GM10266 (cell line): ENCODE measurements around the gene GALNTL6.
A peak's percentile ranks its signal among the peaks of the same experiment; 100 is the strongest.
"Not testable (repeated sequence)": the region's sequence is repeated elsewhere in the genome, so short reads cannot be mapped to it uniquely, and the experiment has no call there.

Experiments used
- DNase-seq: peaks from one replicate; pipeline ENCODE4 v3.0.0; 2012; ENCODE audit errors: extremely low spot score
- TF ChIP-seq, protein P1 (sequence below): IDR thresholded peaks from 2 replicates; pipeline ENCODE4 v1.5.1; 2012; ENCODE audit warnings: mild to moderate bottlenecking, low read depth; ENCODE audit not compliant: control insufficient read depth, insufficient read depth; ENCODE audit errors: missing control alignments

GALNTL6 gene

DNA sequence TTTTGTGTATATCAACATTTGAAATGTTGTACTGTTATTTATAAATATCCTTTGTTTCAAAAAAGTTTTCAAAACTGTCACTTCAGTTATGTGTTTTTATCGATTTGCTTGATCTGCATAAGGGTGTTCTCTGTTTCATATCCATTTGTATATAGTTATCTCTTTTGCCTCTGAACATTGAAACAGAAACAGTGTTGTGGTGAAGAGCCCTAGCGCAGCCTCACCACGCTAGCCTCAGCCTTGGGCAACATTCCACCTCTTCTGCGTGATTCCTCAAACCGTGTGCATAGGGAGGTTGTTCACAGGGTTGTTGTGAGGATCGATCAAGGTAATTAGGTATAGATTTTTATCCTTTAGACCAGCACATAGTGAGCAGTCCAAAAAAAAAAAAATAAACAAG, 1068.4 kb downstream of the GALNTL6 start:
- no peak for DNase-seq
- TF ChIP-seq, protein P1, sequence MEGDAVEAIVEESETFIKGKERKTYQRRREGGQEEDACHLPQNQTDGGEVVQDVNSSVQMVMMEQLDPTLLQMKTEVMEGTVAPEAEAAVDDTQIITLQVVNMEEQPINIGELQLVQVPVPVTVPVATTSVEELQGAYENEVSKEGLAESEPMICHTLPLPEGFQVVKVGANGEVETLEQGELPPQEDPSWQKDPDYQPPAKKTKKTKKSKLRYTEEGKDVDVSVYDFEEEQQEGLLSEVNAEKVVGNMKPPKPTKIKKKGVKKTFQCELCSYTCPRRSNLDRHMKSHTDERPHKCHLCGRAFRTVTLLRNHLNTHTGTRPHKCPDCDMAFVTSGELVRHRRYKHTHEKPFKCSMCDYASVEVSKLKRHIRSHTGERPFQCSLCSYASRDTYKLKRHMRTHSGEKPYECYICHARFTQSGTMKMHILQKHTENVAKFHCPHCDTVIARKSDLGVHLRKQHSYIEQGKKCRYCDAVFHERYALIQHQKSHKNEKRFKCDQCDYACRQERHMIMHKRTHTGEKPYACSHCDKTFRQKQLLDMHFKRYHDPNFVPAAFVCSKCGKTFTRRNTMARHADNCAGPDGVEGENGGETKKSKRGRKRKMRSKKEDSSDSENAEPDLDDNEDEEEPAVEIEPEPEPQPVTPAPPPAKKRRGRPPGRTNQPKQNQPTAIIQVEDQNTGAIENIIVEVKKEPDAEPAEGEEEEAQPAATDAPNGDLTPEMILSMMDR: no peak

DNA sequence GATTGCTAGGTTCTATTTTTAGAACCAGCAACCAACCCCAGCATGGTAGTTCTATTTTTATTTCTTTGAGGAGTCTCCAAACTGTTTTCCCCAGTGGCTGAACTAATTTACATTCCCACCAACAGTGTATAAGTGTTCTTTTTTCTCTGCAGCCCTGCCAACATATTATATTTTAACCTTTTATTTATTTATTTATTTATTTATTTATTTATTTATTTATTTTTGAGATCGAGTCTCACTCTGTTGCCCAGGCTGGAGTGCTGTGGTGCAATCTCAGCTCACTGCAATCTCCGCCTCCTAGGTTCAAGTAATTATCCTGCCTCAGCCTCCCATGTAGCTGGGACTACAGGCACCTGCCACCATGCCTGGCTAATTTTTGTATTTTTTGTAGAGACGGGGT, 1074.2 kb downstream of the GALNTL6 start:
- DNase-seq: not testable (repeated sequence)

DNA sequence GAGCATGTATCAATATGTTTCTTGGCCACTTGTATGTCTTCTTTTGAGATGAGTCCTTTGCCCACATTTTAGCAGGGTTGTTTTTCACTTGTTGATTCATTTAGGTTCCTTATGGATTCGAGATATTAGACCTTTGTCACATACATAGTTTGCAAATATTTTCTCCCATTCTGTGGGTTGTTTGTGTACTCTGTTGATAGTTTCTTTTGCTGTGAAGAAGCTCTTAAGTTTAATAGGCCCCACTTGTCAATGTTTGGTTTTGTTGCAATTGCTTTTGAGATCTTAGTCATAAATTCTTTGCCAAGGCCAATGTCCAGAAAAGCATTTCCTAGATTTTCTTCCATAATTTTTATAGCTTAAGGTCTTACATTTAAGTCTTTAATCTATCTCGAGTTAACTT, 1074.8 kb downstream of the GALNTL6 start:
- TF ChIP-seq, protein P1: no peak
- no peak for DNase-seq

DNA sequence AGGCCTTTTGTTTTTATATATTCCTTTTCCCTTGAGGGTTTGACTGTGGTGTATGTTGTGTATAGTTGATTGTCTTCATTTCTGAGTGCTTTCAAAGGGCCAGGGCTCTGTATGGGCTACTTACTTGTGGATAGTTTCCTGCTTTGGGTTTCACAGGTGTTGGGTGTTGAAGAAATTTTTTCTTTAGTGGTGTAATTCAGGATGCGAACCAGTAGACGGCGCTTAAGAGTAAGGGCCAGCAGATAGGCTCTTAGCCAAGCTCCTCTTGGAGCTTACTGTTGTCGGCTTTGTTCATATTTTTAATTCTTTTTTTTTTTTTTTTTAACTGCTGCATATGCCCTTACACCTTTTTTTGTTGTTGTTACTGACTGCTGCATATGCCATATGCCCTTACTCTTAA, 1079.1 kb downstream of the GALNTL6 start:
- TF ChIP-seq, protein P1: peak; percentile 39
- no peak for DNase-seq

DNA sequence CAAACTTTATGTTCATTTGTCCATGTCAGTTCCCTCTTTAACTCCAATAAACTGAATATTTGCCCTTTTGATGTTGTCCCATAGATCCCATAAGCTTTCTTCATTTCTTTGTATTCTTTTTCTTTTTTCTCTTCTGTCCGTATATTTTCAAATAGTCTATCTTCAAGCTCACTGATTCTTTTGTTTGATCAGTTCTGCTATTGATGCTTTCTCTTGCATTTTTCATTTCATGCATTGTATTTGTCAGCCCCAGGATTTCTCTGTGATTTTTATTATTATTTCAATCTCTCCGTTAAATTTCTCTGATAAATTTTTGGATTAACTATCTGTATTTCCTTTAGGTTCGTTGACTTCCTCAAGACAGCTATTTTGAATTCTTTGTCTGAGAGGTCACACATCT, 1082.5 kb downstream of the GALNTL6 start:
- DNase-seq: no peak
- TF ChIP-seq, protein P1: no peak

DNA sequence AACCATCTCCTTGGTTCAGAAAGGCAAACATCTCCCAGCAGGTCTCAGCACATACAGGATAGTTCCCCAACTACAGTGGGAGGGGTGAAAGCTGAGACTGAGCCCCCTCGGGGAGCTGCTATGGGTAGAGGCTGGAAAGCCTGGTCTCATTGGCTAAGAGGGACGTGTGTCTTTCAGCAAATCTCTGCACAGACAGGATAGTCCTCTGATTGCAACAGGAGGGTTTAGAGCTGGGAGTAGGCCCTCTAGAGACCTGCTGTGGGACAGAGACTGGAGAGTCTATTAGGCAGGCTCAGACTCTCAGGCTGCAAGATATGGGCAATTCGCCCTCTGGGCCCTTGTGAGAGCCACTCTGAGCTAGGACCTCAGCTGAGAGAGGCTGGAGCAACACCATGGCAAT, 1083.8 kb downstream of the GALNTL6 start:
- no peak for DNase-seq
- TF ChIP-seq, protein P1: no peak

DNA sequence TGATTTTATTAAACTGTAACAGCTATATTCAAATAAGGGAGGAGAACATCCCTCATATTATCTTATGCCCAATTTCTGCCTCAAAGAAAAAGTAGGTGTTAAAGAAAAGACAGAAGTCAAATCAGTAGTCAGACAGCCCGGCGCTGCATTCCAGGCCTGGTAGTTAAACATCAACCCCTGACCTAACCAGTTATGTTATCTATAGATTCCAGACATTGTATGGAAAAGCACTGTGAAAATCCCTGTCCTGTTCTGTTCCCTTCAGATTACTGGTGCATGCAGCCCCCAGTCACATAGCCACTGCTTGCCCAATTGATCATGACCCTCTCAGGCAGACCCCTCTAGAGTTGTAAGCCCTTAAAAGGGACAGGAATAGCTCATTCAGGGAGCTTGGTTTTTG, 1085.5 kb downstream of the GALNTL6 start:
- TF ChIP-seq, protein P1: no peak
- no peak for DNase-seq

DNA sequence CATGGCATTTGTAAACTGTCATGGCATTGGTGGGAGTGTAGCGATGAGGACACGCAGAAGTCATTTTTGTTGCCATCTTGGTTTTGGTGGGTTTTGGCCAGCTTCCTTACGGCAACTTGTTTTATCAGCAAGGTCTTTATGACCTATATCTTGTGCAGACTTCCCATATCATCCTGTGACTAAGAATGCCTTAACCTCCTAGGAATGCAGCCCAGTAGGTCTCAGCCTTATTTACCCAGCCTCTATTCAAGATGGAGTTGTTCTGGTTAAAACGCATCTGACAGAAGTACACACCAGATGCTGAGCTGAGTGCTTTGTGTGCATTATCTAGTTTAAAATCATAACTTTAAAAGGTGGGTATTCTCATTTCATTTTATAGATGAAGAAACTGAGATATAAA, 1086.7 kb downstream of the GALNTL6 start:
- TF ChIP-seq, protein P1: no peak

More for the DNA sequence above, 1086.7 kb downstream of the GALNTL6 start:
- DNase-seq: no peak
